Endothelial cell of umbilical vein (primary cell): ENCODE results near the gene UIMC1.

ENCODE experiments used
- CTCF ChIP-seq, 2 donors: IDR thresholded peaks; 1 replicate in 1 of 2; 2 replicates in 1 of 2; pipeline ENCODE4 v1.5.1; 2011; ENCODE audit warnings: low read length in 2 of 2, mild to moderate bottlenecking in 2 of 2, moderate library complexity in 2 of 2, control low read depth in 1 of 2, inconsistent platforms in 1 of 2, low read depth in 1 of 2; ENCODE audit not compliant: insufficient read depth in 1 of 2; ENCODE audit errors: extremely low read depth in 1 of 2
- POLR2A ChIP-seq: IDR thresholded peaks from 2 replicates; pipeline ENCODE4 v1.6.1; 2012; ENCODE audit warnings: low read depth, mild to moderate bottlenecking, control low read depth, low read length
- POLR2AphosphoS5 ChIP-seq: IDR thresholded peaks from 2 replicates; pipeline ENCODE4 v1.6.1; 2012; ENCODE audit warnings: low read depth, mild to moderate bottlenecking, control low read depth, low read length, moderate library complexity; ENCODE audit not compliant: insufficient read depth

- TF ChIP-seq CTCF (IDR thresholded peaks at IDR 0.05; ENCODE audit: extremely low read depth in 1 of 2, insufficient read depth in 1 of 2, low read depth in 1 of 2, low read length in 2 of 2), result no peak
- no peak for TF ChIP-seq POLR2A
- TF ChIP-seq POLR2AphosphoS5, result no peak
Observed at GRCh38 chr5:176879663-176880361, 126.8 kb downstream of the UIMC1 start.
